Mammary epithelial cell (primary cell): ENCODE data around the gene EMSY.

Source experiments
- EZH2 ChIP-seq: IDR thresholded peaks from 2 replicates; pipeline ENCODE4 v1.6.1; 2012; ENCODE audit warnings: low read length, inconsistent platforms, borderline replicate concordance
- TF ChIP-seq, protein P1 (sequence below), 2 donors: IDR thresholded peaks in 1 of 2; conservative IDR thresholded peaks in 1 of 2; 2 replicates each; pipeline ENCODE4 v1.5.1; 2011 to 2012; ENCODE audit warnings: inconsistent platforms in 2 of 2, low read length in 2 of 2, mild to moderate bottlenecking in 2 of 2, control low read depth in 1 of 2, low read depth in 1 of 2; ENCODE audit not compliant: insufficient read depth in 1 of 2; ENCODE audit errors: extremely low read depth in 1 of 2

DNA sequence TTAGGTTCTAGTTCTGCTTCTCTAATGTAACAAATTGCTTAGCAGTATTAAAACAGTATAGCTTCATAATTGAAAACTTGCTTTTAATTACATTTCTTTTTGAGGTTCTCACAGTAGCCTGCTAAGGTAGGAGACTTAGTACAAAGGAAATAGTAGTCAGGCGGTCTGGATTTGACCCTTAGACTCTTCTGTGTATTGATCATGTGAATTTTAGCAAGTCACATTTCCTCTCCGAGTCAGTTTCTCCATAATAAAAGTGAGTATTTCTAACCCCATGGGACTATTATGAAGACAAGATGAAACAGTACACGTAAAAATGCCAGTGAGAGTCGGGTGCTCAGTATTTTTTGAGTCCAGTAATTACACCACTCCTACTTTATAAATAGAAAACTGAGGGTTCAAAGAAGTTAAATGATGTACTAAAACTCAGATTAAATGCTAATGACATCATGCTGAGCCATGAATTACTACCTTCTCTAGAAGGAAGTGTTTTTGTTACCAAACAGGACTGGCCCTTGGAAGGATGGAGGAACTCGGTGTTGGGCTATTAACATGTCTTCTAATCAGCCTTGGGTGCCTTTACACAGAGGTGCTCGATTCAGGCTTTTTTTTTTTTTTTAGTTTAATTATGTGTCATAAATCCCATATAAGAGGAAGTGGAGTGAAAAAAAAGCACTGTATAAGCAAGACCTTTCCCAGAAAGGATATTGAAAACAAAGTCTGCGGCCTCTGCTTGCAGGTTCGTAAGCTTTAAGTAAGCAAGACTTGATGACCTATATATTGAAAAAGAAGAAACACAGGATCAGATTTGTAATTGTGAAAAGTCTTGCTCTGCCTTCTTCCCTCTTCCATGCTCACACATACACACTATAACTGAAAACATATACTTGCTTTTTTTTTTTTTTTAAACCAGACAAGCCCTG lies 109.0 kb downstream of the EMSY start:
- TF ChIP-seq, protein P1, sequence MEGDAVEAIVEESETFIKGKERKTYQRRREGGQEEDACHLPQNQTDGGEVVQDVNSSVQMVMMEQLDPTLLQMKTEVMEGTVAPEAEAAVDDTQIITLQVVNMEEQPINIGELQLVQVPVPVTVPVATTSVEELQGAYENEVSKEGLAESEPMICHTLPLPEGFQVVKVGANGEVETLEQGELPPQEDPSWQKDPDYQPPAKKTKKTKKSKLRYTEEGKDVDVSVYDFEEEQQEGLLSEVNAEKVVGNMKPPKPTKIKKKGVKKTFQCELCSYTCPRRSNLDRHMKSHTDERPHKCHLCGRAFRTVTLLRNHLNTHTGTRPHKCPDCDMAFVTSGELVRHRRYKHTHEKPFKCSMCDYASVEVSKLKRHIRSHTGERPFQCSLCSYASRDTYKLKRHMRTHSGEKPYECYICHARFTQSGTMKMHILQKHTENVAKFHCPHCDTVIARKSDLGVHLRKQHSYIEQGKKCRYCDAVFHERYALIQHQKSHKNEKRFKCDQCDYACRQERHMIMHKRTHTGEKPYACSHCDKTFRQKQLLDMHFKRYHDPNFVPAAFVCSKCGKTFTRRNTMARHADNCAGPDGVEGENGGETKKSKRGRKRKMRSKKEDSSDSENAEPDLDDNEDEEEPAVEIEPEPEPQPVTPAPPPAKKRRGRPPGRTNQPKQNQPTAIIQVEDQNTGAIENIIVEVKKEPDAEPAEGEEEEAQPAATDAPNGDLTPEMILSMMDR (conservative IDR thresholded peaks at IDR 0.05 in 1 of 2, IDR thresholded peaks at IDR 0.05 in 1 of 2; ENCODE audit: extremely low read depth in 1 of 2, insufficient read depth in 1 of 2, low read depth in 1 of 2, low read length in 2 of 2) = no peak
- TF ChIP-seq EZH2 = no peak
